HG03039 (cell line): ENCODE results near the gene BRI3.
A peak's percentile ranks its signal among the peaks of the same experiment; 100 is the strongest.

Source experiments
- ATAC-seq: cut with Tn5 transposase; IDR thresholded peaks from one replicate; pipeline ENCODE4 v1.9.1; 2021; ENCODE audit warnings: mild to moderate bottlenecking, moderate library complexity; ENCODE audit not compliant: unreplicated experiment

The BRI3 gene

GRCh38 chr7:98251601-98252424, 29.7 kb upstream of the BRI3 start, which contains the start of gene TECPR1:
Gene TECPR1, minus strand, starts transcription at chr7:98252232. Its CDS starts 6,086 bp downstream, at chr7:98246146.
- ATAC-seq: peak; percentile 97

- ATAC-seq: no peak
Observed at GRCh38 chr7:98252425-98253054, 28.9 kb upstream of the BRI3 start.

- ATAC-seq: no peak
Observed at GRCh38 chr7:98254516-98254915, 27.0 kb upstream of the BRI3 start.

GRCh38 chr7:98254951-98255610, 26.4 kb upstream of the BRI3 start:
- no peak for ATAC-seq

- ATAC-seq: no peak
Observed at GRCh38 chr7:98256431-98256830, 25.1 kb upstream of the BRI3 start.

- ATAC-seq: no peak
Observed at GRCh38 chr7:98257701-98258100, 23.8 kb upstream of the BRI3 start.

- no peak for ATAC-seq
Observed at GRCh38 chr7:98265841-98266271, 15.6 kb upstream of the BRI3 start.

- no peak for ATAC-seq
Observed at GRCh38 chr7:98266840-98267239, 14.6 kb upstream of the BRI3 start.

- ATAC-seq: no peak
Observed at GRCh38 chr7:98267303-98267702, 14.2 kb upstream of the BRI3 start.

- ATAC-seq: no peak
Observed at GRCh38 chr7:98276241-98276761, 5.2 kb upstream of the BRI3 start.

GRCh38 chr7:98278408-98278807, 3.1 kb upstream of the BRI3 start:
- ATAC-seq: no peak

GRCh38 chr7:98278936-98279335, 2.5 kb upstream of the BRI3 start:
- no peak for ATAC-seq

- ATAC-seq: no peak
Observed at GRCh38 chr7:98280296-98280695, 1.2 kb upstream of the BRI3 start.

- peak; percentile 20 for ATAC-seq
Observed at GRCh38 chr7:98281757-98282606, 496 bp downstream of the BRI3 start.

- ATAC-seq: no peak
Observed at GRCh38 chr7:98282703-98283102, 1.2 kb downstream of the BRI3 start.

- no peak for ATAC-seq
Observed at GRCh38 chr7:98283127-98283886, 1.8 kb downstream of the BRI3 start.

GRCh38 chr7:98283887-98284222, 2.4 kb downstream of the BRI3 start:
- ATAC-seq: no peak

GRCh38 chr7:98284335-98285036, 3.0 kb downstream of the BRI3 start:
- no peak for ATAC-seq
